GM18511 (cell line): Measurements from ENCODE around the gene TMEM266.

Source experiments
- ATAC-seq: cut with Tn5 transposase; IDR thresholded peaks from one replicate; pipeline ENCODE4 v1.9.1; 2021; ENCODE audit warnings: mild to moderate bottlenecking, moderate library complexity; ENCODE audit not compliant: unreplicated experiment

TMEM266 gene

GRCh38 chr15:76160426-76161152, 100.8 kb downstream of the TMEM266 start:
- no peak for ATAC-seq

- ATAC-seq = no peak
Measured at GRCh38 chr15:76161153-76162035, 101.6 kb downstream of the TMEM266 start.

- ATAC-seq = no peak
Measured at GRCh38 chr15:76162036-76162398, 102.2 kb downstream of the TMEM266 start.

- no peak for ATAC-seq
Measured at GRCh38 chr15:76162784-76163456, 103.1 kb downstream of the TMEM266 start.

- ATAC-seq = no peak
Measured at GRCh38 chr15:76163457-76164295, 103.9 kb downstream of the TMEM266 start.

DNA sequence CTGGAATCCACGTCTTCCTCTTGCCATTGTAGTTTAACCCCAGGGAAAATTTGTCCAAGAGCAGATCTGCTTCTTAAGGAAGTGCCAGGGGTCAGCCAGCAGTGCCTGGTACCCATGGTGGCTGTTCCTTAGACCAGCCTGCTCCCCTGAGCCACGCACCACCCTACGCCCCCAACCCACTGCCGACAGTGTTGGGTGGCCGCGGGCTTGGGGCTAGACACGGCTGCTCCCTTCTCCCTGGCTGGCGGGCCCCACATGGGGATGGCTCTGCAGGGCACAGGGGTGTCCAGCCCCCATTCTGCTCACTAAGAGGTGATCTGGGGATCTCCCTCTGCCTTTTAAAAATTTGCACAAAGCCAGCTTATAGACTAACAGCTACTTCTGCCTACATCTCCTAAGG, 104.8 kb downstream of the TMEM266 start:
- ATAC-seq = no peak

- no peak for ATAC-seq
Measured at GRCh38 chr15:76165951-76166350, 106.2 kb downstream of the TMEM266 start.

DNA sequence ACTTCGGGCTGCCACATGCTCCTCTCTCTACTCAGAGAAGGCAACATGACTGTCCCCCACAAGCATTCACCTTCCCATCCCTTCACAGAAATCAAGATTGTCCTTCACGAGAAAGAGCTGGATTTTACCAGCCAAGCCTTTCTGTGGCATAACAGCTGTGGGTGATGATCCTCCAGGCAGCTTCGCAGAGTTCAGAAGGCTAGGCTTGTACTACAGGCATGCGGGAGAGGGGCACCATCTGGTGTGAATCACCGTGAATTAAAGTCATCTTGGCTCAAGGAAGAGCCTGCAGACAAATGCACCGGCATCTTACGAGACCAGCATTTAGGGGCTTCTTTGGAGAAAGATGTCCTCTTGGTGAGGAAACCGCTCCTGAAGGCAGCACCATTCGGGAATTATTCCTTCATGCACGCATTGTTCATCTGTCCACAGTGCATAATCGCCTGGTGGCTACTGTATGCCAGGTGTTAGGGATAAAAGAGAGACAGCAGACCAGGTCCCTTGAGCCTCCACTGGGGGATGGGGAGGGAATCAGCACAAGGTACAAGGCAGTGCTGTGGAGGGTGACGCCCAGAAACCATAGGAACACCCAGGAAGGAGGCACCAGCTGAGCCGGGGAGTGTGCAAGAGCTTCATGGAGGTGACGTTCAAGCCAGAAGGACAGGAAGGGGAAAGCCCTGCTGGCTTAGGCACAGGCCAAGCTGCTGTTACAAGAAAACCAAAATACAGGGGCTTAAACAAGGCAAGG, 108.6 kb downstream of the TMEM266 start:
- no peak for ATAC-seq

DNA sequence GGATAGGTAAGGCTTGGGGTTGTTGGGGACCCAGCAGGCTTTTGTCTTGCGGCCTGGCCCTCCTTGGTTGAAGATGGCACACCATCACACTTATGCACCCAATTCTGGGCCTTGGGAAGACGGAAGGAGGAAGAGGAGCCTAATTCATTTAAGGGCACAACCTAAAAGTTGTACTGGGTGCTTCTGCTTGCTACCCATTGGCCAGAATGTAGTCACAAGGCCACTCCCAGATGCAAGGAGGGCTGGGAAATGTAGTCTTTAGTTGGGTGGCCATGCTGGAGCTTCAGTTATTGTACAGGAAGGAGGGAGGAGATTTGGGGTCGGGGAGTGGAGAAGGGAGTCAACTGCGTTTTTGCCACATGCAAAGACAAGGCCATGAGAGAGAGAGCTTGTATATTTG, 109.2 kb downstream of the TMEM266 start:
- ATAC-seq = no peak

DNA sequence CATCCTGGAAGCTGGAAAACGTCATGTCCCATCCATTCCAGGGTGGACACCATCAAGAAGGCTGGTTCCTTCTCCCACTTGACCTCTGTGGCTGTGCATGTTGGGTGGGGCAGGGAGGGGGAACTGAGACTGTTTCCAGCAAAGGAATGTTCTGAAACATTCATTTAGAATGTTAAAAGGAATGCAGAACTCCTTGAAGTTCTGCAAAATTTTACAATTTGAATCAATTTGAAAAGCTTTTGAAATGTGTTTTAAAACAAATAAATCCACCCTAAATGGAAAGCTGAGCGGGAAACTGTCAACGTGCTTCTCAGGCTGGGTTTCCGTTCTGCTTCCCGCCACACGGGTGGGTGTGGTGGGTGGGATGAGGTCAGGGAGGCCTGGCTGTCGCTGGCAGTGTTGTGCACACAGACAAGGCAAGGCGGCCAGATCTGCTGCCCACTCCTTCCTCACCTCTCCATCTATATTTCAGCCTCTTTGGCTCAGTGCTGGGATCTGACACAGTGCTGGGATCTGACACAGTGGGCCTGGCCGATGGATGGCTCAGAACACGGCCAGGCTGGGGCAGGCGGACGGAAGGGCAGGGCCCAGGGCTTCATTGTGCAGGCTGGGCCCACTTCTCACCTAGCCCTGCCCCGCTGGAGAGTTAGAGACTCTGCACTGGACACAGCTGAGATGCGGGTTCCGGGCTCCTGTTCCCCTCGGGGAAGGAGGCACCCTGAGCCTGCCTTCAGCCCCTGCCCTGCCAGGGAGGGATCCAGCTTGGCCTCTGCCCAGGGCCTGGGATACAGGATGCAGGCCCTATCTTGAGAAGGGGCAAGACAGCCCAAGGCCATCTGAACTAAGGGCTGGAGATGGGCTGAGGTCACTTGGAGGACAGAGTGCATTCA, 110.4 kb downstream of the TMEM266 start:
- no peak for ATAC-seq

DNA sequence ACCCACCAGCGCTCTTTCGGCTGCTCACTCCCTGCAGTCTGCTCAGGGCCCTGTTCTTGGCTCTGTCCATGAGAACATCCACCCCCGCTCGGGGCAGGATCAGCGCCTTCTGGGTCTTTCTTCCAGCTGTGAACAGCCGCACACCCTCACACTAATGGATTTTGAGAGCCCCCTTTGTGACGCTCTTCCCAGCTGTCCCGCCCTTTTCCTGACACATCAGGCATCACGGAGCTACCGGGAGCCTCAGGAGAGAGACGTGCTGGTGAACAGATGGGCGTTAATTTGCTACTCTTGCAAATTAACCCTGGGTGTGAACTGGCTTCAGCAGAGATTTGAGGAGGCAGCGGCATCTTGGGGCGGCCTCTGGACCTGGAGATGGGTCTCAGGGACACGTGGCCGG, 113.0 kb downstream of the TMEM266 start:
- ATAC-seq = no peak

DNA sequence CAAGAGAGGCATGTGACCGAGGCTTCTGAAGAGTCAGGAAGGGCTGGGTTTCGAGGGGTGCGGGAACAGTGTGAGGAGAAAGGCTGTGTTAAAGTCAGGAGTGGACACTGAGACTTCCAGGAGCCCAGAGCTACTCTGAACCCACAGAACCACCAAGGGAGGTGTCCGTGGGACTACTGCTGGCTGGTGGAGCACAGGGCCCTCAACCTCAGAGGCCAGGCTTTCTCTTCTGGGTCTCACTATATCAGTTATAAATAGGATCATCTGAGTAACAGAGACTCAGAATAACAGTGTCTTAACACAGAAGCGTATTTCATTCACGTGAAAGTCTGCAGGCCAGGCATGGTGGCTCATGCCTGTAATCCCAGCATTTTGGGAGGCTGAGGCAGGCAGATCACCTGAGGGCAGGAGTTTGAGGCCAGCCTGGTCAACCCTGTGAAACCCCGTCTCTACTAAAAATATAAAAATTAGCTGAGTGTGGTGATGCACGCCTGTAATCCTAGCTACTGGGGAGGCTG, 113.6 kb downstream of the TMEM266 start:
- ATAC-seq = no peak

GRCh38 chr15:76174654-76175053, 114.9 kb downstream of the TMEM266 start:
- no peak for ATAC-seq

- no peak for ATAC-seq
Measured at GRCh38 chr15:76175442-76175841, 115.7 kb downstream of the TMEM266 start.

GRCh38 chr15:76176059-76176458, 116.3 kb downstream of the TMEM266 start:
- no peak for ATAC-seq

GRCh38 chr15:76176487-76177085, 116.8 kb downstream of the TMEM266 start:
- no peak for ATAC-seq

DNA sequence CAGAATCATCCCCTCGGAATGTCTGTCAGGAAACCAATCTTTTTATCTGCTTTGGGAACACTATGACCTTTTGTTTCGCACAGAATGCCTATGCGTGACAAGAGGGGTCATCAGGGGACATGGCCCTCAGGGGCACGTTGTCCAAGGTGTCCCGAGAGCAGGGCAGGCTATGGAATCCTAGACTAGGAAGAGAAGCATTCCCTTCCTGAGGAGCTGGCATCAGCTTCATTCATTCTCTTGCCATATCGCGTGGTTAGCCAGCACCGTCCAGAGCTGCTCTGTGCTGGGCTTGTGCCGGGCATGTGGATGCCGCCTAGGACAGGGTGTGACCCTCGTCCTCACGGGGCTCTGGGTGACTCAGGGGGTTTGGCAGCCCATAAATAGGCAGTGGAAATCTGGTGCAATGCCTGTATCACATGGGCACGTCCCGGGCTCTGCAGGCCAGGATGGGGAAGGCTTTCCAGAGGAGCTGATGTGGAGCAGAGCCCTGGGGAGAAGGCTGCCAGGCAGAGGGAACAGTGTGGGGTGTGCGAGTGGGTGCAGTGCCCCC, 117.8 kb downstream of the TMEM266 start:
- no peak for ATAC-seq
